HEK293 (cell line): ENCODE results near the gene NEURL4.
A peak's percentile ranks its signal among the peaks of the same experiment; 100 is the strongest.

Experiments used
- HOXA7 ChIP-seq: sonication (generic); formaldehyde crosslinking; IDR thresholded peaks from 2 replicates; pipeline ENCODE4 v1.8.1; 2022; ENCODE audit warnings: missing genetic modification reagents, borderline replicate concordance
- REPIN1 ChIP-seq: fragments of 450-650 bp; formaldehyde crosslinking; IDR thresholded peaks from 2 replicates; pipeline ENCODE4 v1.5.1; 2017; ENCODE audit warnings: missing biosample characterization, missing genetic modification characterization, low read depth
- ZBTB17 ChIP-seq: fragments of 450-650 bp; formaldehyde crosslinking; IDR thresholded peaks from 2 replicates; pipeline ENCODE4 v1.5.1; 2016; ENCODE audit warnings: missing biosample characterization, missing genetic modification characterization
- ZEB2 ChIP-seq: fragments of 450-650 bp; formaldehyde crosslinking; IDR thresholded peaks from 2 replicates; pipeline ENCODE4 v1.5.1; 2016; ENCODE audit warnings: missing biosample characterization, missing genetic modification characterization
- ZFP69B ChIP-seq: fragments of 450-650 bp; formaldehyde crosslinking; IDR thresholded peaks from 2 replicates; pipeline ENCODE4 v1.5.1; 2016; ENCODE audit warnings: missing biosample characterization, missing genetic modification characterization
- ZNF114 ChIP-seq: fragments of 450-650 bp; formaldehyde crosslinking; IDR thresholded peaks from 2 replicates; pipeline ENCODE4 v1.5.0; 2017; ENCODE audit warnings: missing biosample characterization, missing genetic modification characterization
- ZNF140 ChIP-seq: fragments of 450-650 bp; formaldehyde crosslinking; IDR thresholded peaks from 2 replicates; pipeline ENCODE4 v1.5.1; 2016; ENCODE audit warnings: missing biosample characterization, missing genetic modification characterization
- ZNF146 ChIP-seq: fragments of 450-650 bp; formaldehyde crosslinking; IDR thresholded peaks from 2 replicates; pipeline ENCODE4 v1.5.1; 2016; ENCODE audit warnings: missing biosample characterization, missing genetic modification characterization
- ZNF155 ChIP-seq: fragments of 450-650 bp; formaldehyde crosslinking; IDR thresholded peaks from 2 replicates; pipeline ENCODE4 v1.5.1; 2016; ENCODE audit warnings: missing biosample characterization, missing genetic modification characterization
- ZNF274 ChIP-seq, 2 experiments: fragments of 200-500 bp in 1 of 2; fragments of 450-650 bp in 1 of 2; sonication (Bioruptor generic) in 1 of 2; formaldehyde crosslinking in 1 of 2; IDR thresholded peaks; 2 replicates each; pipeline versions ENCODE4 v1.5.1 to v1.6.1; 2014 to 2016; ENCODE audit warnings: borderline replicate concordance in 1 of 2, inconsistent platforms in 1 of 2, low read length in 1 of 2, missing biosample characterization in 1 of 2, missing genetic modification characterization in 1 of 2
- TF ChIP-seq, protein P1 (sequence below): fragments of 450-650 bp; formaldehyde crosslinking; IDR thresholded peaks from 2 replicates; pipeline ENCODE4 v1.5.1; 2016; ENCODE audit warnings: missing biosample characterization, missing genetic modification characterization
- TF ChIP-seq, protein P2 (sequence below): fragments of 450-650 bp; formaldehyde crosslinking; IDR thresholded peaks from 2 replicates; pipeline ENCODE4 v1.5.1; 2016; ENCODE audit warnings: missing biosample characterization, missing genetic modification characterization
- TF ChIP-seq, protein P3 (sequence below): fragments of 450-650 bp; formaldehyde crosslinking; IDR thresholded peaks from 2 replicates; pipeline ENCODE4 v1.5.0; 2017; ENCODE audit warnings: missing biosample characterization, missing genetic modification characterization, borderline replicate concordance
- TF ChIP-seq, protein P4 (sequence below): sonication (generic); formaldehyde crosslinking; IDR thresholded peaks from 2 replicates; pipeline ENCODE4 v1.8.1; 2022; ENCODE audit warnings: mild to moderate bottlenecking, moderate library complexity, missing genetic modification reagents

DNA sequence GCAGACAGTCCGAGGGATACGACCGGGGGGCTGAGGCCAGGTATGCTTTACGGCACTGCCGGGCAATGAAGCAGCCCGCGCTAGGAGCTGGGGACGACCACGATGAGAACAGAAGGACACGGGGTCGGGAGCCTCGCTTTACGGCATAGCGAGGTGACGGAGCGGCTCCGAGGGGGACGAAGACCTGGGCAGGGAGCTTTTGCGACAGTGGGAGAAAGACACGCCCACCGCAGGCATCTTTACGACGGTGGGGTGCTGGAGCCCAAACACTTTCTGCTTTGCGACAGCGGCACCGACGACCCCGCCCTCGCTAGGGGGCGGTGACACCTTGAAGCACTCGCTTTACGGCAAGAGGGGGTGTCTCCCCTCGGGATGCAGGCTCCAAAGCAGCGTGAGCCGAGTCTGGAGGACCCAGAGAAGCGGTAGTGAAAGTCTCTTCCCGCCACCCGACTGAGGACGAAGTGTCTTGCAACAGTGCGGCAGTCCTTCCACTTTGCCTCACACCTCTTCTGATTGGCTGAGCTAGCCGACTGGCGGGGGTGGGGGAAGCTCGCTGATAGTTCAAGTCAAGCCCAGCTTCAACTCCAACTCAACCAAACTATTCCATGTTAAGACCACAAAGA lies 350 bp upstream of the NEURL4 start:
- no peak for TF ChIP-seq ZNF155 (tag by site-specific recombination)
- no peak for TF ChIP-seq REPIN1
- no peak for TF ChIP-seq ZNF274 (IDR thresholded peaks at IDR 0.05; ENCODE audit: low read length)
- no peak for TF ChIP-seq ZNF274 (tag by site-specific recombination; IDR thresholded peaks at IDR 0.05; ENCODE audit: borderline replicate concordance)
- no peak for TF ChIP-seq ZNF140 (tag by site-specific recombination)
- TF ChIP-seq, protein P1, sequence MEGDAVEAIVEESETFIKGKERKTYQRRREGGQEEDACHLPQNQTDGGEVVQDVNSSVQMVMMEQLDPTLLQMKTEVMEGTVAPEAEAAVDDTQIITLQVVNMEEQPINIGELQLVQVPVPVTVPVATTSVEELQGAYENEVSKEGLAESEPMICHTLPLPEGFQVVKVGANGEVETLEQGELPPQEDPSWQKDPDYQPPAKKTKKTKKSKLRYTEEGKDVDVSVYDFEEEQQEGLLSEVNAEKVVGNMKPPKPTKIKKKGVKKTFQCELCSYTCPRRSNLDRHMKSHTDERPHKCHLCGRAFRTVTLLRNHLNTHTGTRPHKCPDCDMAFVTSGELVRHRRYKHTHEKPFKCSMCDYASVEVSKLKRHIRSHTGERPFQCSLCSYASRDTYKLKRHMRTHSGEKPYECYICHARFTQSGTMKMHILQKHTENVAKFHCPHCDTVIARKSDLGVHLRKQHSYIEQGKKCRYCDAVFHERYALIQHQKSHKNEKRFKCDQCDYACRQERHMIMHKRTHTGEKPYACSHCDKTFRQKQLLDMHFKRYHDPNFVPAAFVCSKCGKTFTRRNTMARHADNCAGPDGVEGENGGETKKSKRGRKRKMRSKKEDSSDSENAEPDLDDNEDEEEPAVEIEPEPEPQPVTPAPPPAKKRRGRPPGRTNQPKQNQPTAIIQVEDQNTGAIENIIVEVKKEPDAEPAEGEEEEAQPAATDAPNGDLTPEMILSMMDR: no peak
- TF ChIP-seq, protein P2, sequence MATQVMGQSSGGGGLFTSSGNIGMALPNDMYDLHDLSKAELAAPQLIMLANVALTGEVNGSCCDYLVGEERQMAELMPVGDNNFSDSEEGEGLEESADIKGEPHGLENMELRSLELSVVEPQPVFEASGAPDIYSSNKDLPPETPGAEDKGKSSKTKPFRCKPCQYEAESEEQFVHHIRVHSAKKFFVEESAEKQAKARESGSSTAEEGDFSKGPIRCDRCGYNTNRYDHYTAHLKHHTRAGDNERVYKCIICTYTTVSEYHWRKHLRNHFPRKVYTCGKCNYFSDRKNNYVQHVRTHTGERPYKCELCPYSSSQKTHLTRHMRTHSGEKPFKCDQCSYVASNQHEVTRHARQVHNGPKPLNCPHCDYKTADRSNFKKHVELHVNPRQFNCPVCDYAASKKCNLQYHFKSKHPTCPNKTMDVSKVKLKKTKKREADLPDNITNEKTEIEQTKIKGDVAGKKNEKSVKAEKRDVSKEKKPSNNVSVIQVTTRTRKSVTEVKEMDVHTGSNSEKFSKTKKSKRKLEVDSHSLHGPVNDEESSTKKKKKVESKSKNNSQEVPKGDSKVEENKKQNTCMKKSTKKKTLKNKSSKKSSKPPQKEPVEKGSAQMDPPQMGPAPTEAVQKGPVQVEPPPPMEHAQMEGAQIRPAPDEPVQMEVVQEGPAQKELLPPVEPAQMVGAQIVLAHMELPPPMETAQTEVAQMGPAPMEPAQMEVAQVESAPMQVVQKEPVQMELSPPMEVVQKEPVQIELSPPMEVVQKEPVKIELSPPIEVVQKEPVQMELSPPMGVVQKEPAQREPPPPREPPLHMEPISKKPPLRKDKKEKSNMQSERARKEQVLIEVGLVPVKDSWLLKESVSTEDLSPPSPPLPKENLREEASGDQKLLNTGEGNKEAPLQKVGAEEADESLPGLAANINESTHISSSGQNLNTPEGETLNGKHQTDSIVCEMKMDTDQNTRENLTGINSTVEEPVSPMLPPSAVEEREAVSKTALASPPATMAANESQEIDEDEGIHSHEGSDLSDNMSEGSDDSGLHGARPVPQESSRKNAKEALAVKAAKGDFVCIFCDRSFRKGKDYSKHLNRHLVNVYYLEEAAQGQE (tag by site-specific recombination): no peak
- peak; percentile 76; the same call in 1 of the 2 replicates for TF ChIP-seq ZEB2
- TF ChIP-seq ZFP69B (tag by site-specific recombination): 0 out of 2 replicates have a peak, but pooled peaks have one; percentile 26
- TF ChIP-seq ZNF146 (tag by site-specific recombination): no peak
- TF ChIP-seq, protein P3, sequence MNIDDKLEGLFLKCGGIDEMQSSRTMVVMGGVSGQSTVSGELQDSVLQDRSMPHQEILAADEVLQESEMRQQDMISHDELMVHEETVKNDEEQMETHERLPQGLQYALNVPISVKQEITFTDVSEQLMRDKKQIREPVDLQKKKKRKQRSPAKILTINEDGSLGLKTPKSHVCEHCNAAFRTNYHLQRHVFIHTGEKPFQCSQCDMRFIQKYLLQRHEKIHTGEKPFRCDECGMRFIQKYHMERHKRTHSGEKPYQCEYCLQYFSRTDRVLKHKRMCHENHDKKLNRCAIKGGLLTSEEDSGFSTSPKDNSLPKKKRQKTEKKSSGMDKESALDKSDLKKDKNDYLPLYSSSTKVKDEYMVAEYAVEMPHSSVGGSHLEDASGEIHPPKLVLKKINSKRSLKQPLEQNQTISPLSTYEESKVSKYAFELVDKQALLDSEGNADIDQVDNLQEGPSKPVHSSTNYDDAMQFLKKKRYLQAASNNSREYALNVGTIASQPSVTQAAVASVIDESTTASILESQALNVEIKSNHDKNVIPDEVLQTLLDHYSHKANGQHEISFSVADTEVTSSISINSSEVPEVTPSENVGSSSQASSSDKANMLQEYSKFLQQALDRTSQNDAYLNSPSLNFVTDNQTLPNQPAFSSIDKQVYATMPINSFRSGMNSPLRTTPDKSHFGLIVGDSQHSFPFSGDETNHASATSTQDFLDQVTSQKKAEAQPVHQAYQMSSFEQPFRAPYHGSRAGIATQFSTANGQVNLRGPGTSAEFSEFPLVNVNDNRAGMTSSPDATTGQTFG (tag by site-specific recombination): no peak
- peak; percentile 83 for TF ChIP-seq ZBTB17
- no peak for TF ChIP-seq HOXA7 (CRISPR knock-in tag)
- TF ChIP-seq, protein P4, sequence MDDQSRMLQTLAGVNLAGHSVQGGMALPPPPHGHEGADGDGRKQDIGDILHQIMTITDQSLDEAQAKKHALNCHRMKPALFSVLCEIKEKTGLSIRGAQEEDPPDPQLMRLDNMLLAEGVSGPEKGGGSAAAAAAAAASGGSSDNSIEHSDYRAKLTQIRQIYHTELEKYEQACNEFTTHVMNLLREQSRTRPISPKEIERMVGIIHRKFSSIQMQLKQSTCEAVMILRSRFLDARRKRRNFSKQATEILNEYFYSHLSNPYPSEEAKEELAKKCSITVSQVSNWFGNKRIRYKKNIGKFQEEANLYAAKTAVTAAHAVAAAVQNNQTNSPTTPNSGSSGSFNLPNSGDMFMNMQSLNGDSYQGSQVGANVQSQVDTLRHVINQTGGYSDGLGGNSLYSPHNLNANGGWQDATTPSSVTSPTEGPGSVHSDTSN: peak; percentile 71
- no peak for TF ChIP-seq ZNF114 (tag by site-specific recombination)
